Activated naive CD8-positive, alpha-beta T cell treated with anti-CD3 and anti-CD28 coated beads, Interleukin-2, amount 50 U/mL, for 16 hours (primary cell): ENCODE results near the gene SLC22A8.
"Not testable (repeated sequence)": the region's sequence is repeated elsewhere in the genome, so short reads cannot be mapped to it uniquely, and the experiment has no call there.

Experiments
- DNase-seq: peaks from one replicate; pipeline ENCODE4 v3.0.0-alpha.2; 2020; ENCODE audit warnings: low read depth, low spot score

SLC22A8 gene

GRCh38 chr11:63015521-63016215 lies at the start of gene SLC22A8:
Gene SLC22A8 (minus strand): TSS chr11:63015841. CDS start chr11:63014958, 883 bp downstream.
- DNase-seq = no peak

- DNase-seq = not testable (repeated sequence)
Observed at GRCh38 chr11:63046203-63046602, 30.6 kb upstream of the SLC22A8 start.

- DNase-seq = no peak
Observed at GRCh38 chr11:63042596-63042995, 27.0 kb upstream of the SLC22A8 start.

GRCh38 chr11:63032457-63032856 lies 16.8 kb upstream of the SLC22A8 start:
- no peak for DNase-seq

- peak; percentile 79 for DNase-seq
Observed at GRCh38 chr11:63023841-63024648, 8.4 kb upstream of the SLC22A8 start.

GRCh38 chr11:63023222-63023814 lies 7.7 kb upstream of the SLC22A8 start:
- DNase-seq = no peak

GRCh38 chr11:63022441-63022840 lies 6.8 kb upstream of the SLC22A8 start:
- no peak for DNase-seq

- no peak for DNase-seq
Observed at GRCh38 chr11:63020671-63021291, 5.1 kb upstream of the SLC22A8 start.

GRCh38 chr11:63019506-63019905 lies 3.9 kb upstream of the SLC22A8 start:
- DNase-seq = no peak

GRCh38 chr11:63017306-63017974 lies 1.8 kb upstream of the SLC22A8 start:
- no peak for DNase-seq

GRCh38 chr11:63014408-63015055 lies 1.1 kb downstream of the SLC22A8 start:
- no peak for DNase-seq

GRCh38 chr11:63012839-63013238 lies 2.8 kb downstream of the SLC22A8 start:
- no peak for DNase-seq

GRCh38 chr11:63012430-63012829 lies 3.2 kb downstream of the SLC22A8 start:
- no peak for DNase-seq

- DNase-seq = no peak
Observed at GRCh38 chr11:63010934-63011439, 4.7 kb downstream of the SLC22A8 start.

GRCh38 chr11:63007920-63008319 lies 7.7 kb downstream of the SLC22A8 start:
- no peak for DNase-seq

- DNase-seq = no peak
Observed at GRCh38 chr11:63001456-63001855, 14.2 kb downstream of the SLC22A8 start.

- DNase-seq = no peak
Observed at GRCh38 chr11:62999649-63000048, 16.0 kb downstream of the SLC22A8 start.

- no peak for DNase-seq
Observed at GRCh38 chr11:62999156-62999555, 16.5 kb downstream of the SLC22A8 start.

GRCh38 chr11:62996271-62996670 lies 19.4 kb downstream of the SLC22A8 start:
- DNase-seq = no peak

GRCh38 chr11:62994775-62995174 lies 20.9 kb downstream of the SLC22A8 start:
- no peak for DNase-seq

GRCh38 chr11:62988276-62988675 lies 27.4 kb downstream of the SLC22A8 start:
- DNase-seq = no peak
